Heart left ventricle (tissue), 16 donors: ENCODE results near the gene ARID3A. TPM values are rescaled to one million over a fixed set of nuclear protein-coding genes. Genes with fewer than 3 reads are reported as not detected.

Experiments used
- ATAC-seq, 4 donors: fragments of 200-7000 bp; cut with Tn5 transposase; one replicate each; pipeline ENCODE4 v1.9.1; 2020 to 2022; ENCODE audit warnings: moderate library complexity in 4 of 4, mild to moderate bottlenecking in 3 of 4, moderate number of reproducible peaks in 1 of 4
- DNase-seq, 5 donors: peaks; one replicate each; pipeline ENCODE4 v3.0.0-alpha.2; 2020
- H3K27ac ChIP-seq, 12 donors: fragments of 200-600 bp; sonication (generic) in 4 of 12; one replicate each; pipeline versions ENCODE4 v1.5.0 to v1.8.0; 2016 to 2022; ENCODE audit warnings: mild to moderate bottlenecking in 2 of 12
- H3K27me3 ChIP-seq, 9 donors: fragments of 200-600 bp; sonication (generic) in 2 of 9; one replicate each; pipeline versions ENCODE4 v1.5.1 to v1.8.0; 2016 to 2022; ENCODE audit warnings: mild to moderate bottlenecking in 3 of 9
- H3K36me3 ChIP-seq, 9 donors: fragments of 200-600 bp; sonication (generic) in 2 of 9; one replicate each; pipeline versions ENCODE4 v1.5.0 to v1.8.0; 2018 to 2022; ENCODE audit warnings: mild to moderate bottlenecking in 2 of 9
- H3K4me1 ChIP-seq, 12 donors: fragments of 200-600 bp; sonication (generic) in 4 of 12; one replicate each; pipeline versions ENCODE4 v1.5.0 to v1.8.0; 2016 to 2022; ENCODE audit warnings: mild to moderate bottlenecking in 3 of 12
- H3K4me3 ChIP-seq, 12 donors: fragments of 200-600 bp; sonication (generic) in 4 of 12; one replicate each; pipeline versions ENCODE4 v1.5.0 to v1.8.0; 2017 to 2022; ENCODE audit warnings: mild to moderate bottlenecking in 9 of 12, moderate library complexity in 4 of 12
- H3K9me3 ChIP-seq, 12 donors: fragments of 200-600 bp; sonication (generic) in 4 of 12; one replicate each; pipeline versions ENCODE4 v1.5.0 to v1.8.0; 2016 to 2022; ENCODE audit warnings: mild to moderate bottlenecking in 1 of 12
- POLR2A ChIP-seq, 2 donors: fragments of 450-650 bp; IDR thresholded peaks; one replicate each; pipeline ENCODE4 v1.6.1; 2017; ENCODE audit warnings: antibody characterized with exemption in 2 of 2, mild to moderate bottlenecking in 2 of 2, moderate library complexity in 2 of 2
- WGBS, 4 donors: extraction: QIAGEN DNeasy Blood & Tissue Kit in 2 of 4; methylation state at CpG; one replicate each; pipeline versions ENCODE4 v1.1.5 to v1.1.7; 2013 to 2018; 5-methylcytosine and 5-hydroxymethylcytosine counted together
- intact Hi-C, 10 donors: fragments of 100-400 bp; cut with DNase I; formaldehyde crosslinking; loops; one replicate each; pipeline versions ENCODE4 v1.11.1 to v1.14.2; 2022
- polyA plus RNA-seq, 2 donors: library from polyadenylated mRNA; stranded (reverse); fragments of 200-250 nt; gene quantifications; one replicate each; pipeline ENCODE4 v1.2.3, GENCODE V29; 2013
- total RNA-seq, 9 donors: library from RNA; depleted of rRNA in 2 of 9; stranded (reverse); fragments of >200 nt in 2 of 9; fragmentation: NEBNext Ultra II Directional in 3 of 9; extraction: Animal tissue kit (Norgen Biotek cat#: 25700) in 3 of 9; gene quantifications; one replicate each; pipeline versions ENCODE4 v1.1.0 to v1.2.4, GENCODE V29; 2016 to 2023
- TF ChIP-seq, protein P1 (sequence below), 12 donors: fragments of 200-600 bp; sonication (generic) in 4 of 12; IDR thresholded peaks; one replicate each; pipeline versions ENCODE4 v1.5.0 to v1.8.0; 2018 to 2022; ENCODE audit warnings: antibody characterized with exemption in 12 of 12, mild to moderate bottlenecking in 5 of 12
- donor health status: ischemic (EF 13 %, LVEDD 7.1; RV severe dilation, severe dysfunction).
- donor health status: healthy with polysubstance abuse.
- donor health status: DM: no; HTN: yes; CAD: no.
- donor health status: DM: no; HTN: no; CAD: no.
- donor health status: ischemic (EF 25% LVEDD 6.9; RV normal size, moderate dysfunction).
- donor health status: ischemic (EF 25% LVEDD 5.7; RV mildly dilated, moderate dysfunction).
- donor health status: healthy.
- donor health status: DM: yes; HTN: yes; CAD: no.
- donor health status: ischemic (EF 35%, LVEDD 5.7; RV mildly dilated, moderate dysfunction).
- donor health status: nonischemic (EF 11% LVEDD 7.7; RV severe dilation, severe dysfunction).
- donor health status: DM: yes; HTN: yes; CAD: no.
- donor health status: PGD.
- donor health status: ischemic (EF 29% LVEDD 5.4; RV normal size, mild dysfunction).
- donor health status: nonischemic (EF 23%, LVEDD 6.1; RV moderate dilation, normal function).

The ARID3A gene
- total and polyA plus RNA-seq, 11 donors: 1.9 to 15.7 (median 5.8) TPM

DNA sequence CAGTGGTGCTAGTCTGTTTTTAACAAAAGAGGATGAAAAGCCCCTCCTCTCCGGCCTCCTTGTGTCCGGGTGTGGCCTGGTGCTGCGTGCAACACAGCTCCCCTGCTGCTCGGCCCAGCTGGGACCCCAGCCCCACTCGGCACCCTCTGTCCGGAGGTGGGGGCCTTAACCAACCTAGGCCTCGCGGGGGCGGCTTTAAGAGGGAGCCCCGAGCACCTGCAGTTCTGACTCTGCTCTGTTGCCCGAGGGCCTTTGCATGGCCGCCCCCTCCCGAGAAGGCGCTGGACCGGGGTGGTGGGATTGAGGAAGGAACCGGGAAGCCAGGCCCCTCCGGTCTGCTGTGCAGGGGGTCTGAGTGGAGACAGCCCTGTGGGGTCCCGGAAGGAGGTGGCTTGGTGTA is 68.7 kb downstream of the ARID3A start:
- DNase-seq (no peak), ATAC-seq (no peak)
- H3K27me3 ChIP-seq: peaks cover 15 to 48% (median 37%) of the 10 kb centered on the region in 9 donors
- H3K4me3 ChIP-seq: no peak overlapping the region
- H3K27ac ChIP-seq: no peak overlapping the region
- TF ChIP-seq, protein P1, sequence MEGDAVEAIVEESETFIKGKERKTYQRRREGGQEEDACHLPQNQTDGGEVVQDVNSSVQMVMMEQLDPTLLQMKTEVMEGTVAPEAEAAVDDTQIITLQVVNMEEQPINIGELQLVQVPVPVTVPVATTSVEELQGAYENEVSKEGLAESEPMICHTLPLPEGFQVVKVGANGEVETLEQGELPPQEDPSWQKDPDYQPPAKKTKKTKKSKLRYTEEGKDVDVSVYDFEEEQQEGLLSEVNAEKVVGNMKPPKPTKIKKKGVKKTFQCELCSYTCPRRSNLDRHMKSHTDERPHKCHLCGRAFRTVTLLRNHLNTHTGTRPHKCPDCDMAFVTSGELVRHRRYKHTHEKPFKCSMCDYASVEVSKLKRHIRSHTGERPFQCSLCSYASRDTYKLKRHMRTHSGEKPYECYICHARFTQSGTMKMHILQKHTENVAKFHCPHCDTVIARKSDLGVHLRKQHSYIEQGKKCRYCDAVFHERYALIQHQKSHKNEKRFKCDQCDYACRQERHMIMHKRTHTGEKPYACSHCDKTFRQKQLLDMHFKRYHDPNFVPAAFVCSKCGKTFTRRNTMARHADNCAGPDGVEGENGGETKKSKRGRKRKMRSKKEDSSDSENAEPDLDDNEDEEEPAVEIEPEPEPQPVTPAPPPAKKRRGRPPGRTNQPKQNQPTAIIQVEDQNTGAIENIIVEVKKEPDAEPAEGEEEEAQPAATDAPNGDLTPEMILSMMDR (IDR thresholded peaks at IDR 0.05): no peak
- peaks cover 0 to 43% (median 14%) of the 10 kb centered on the region in 9 donors for H3K36me3 ChIP-seq
- H3K9me3 ChIP-seq: no peaks in the 10 kb centered on the region
- intact Hi-C loops: no loop called here
- peaks cover 0 to 14% (median 6%) of the 10 kb centered on the region in 12 donors for H3K4me1 ChIP-seq
- WGBS, 4 donors: 93 to 96% (median 95%) methylated on average over 16 to 18 of the region's 18 CpGs

DNA sequence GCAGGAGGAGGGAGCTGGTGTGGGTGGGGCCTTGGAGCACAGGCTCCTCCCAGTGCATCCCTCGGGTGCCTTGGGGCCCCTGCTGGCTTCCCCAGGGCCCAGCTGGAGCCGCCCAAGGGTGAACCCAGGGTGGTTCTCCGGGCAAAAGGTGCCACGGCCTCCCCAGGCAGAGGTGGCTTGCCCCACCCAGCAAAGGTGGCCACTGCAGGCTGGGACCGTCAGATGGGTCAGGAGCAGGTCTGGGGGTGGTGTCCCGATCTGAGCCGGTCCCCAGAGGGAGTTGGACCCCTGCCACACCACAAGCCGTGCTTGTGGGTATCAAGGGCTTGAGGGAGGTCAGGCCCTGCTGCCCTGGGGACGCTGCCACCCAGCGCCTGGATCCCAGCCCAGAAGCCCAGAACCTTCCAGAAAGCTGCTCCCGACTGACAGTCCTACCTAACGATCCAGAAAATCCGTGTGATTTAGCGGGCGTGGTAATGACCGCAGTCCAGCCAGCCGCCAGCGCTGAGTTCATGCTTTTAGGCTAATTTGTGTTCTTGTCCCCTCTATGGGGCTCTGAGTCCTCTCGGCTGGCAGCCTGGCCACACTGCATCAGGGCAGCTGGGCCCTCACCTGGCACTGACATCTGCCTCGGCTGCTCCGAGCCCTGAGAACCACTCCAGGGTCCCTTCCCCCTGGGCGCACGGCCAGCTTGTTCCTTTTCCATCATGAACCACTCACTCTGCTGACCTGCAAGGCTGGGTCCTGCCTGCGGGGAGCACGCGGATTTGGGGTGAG is 69.4 kb downstream of the ARID3A start:
- no peaks in the 10 kb centered on the region for H3K9me3 ChIP-seq
- no peak for ATAC-seq
- peaks cover 20 to 55% (median 44%) of the 10 kb centered on the region in 9 donors for H3K27me3 ChIP-seq
- 69 to 84% (median 79%) methylated on average over 18 to 26 of the region's 26 CpGs for WGBS, 4 donors
- no peak for DNase-seq
- TF ChIP-seq, protein P1 (IDR thresholded peaks at IDR 0.05): no peak
- TF ChIP-seq POLR2A (IDR thresholded peaks at IDR 0.05): no peak
- peaks cover 0 to 35% (median 9%) of the 10 kb centered on the region in 9 donors for H3K36me3 ChIP-seq
- H3K4me3 ChIP-seq: no peak overlapping the region
- H3K4me1 ChIP-seq: peaks cover 0 to 17% (median 6%) of the 10 kb centered on the region in 12 donors
- intact Hi-C loops: no loop called here
- no peak overlapping the region for H3K27ac ChIP-seq

DNA sequence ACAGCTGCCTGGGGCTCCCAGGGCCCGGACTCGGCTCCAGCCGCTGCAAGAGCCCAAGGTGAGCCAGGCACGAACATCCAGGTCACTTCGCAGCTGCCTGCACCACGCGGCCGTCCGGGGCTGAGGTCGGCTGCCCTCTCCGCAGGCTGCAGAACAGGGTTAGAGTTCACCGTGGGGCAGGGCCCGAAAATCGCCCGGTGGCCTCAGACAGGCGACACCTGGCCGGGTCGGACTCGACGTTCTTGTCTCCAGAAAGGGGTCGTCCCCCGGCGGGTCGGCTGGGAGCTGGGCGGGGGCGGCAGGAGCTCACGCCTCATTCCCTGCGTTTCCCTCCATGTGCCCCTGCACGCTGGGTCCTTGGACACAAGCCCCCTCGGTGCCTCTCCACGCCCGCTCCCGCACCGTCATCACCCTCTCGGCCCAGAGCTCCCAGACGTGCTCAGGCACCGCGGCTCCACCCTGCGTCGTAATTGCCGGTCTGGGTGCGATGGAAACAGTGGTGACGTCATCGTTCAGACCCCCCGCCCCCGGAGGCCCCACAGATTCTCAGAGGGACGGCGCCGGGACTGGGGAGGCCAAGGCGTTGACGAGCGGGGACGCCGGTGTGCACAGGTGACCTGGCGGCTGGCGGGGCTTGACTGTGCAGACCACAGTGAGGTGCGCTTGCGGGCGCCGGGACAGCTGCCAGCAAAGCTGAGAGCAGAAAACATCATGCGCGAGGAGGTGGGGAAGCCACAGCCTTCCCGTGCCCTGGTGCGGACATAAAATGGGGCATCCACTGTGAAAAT is 70.4 kb downstream of the ARID3A start:
- no peak for TF ChIP-seq POLR2A (IDR thresholded peaks at IDR 0.05)
- TF ChIP-seq, protein P1 (IDR thresholded peaks at IDR 0.05): no peak
- peaks cover 0 to 28% (median 4%) of the 10 kb centered on the region in 9 donors for H3K36me3 ChIP-seq
- no peaks in the 10 kb centered on the region for H3K9me3 ChIP-seq
- no peak overlapping the region for H3K27ac ChIP-seq
- H3K4me1 ChIP-seq: peaks cover 0 to 27% (median 9%) of the 10 kb centered on the region in 12 donors
- intact Hi-C loops: no loop called here
- no peak overlapping the region for H3K4me3 ChIP-seq
- DNase-seq: no peak
- peak in 1 of 4 donors; percentile 17 for ATAC-seq
- 6 to 15% (median 12%) methylated on average over 36 to 64 of the region's 64 CpGs for WGBS, 4 donors
- H3K27me3 ChIP-seq: peaks cover 27 to 64% (median 50%) of the 10 kb centered on the region in 9 donors

DNA sequence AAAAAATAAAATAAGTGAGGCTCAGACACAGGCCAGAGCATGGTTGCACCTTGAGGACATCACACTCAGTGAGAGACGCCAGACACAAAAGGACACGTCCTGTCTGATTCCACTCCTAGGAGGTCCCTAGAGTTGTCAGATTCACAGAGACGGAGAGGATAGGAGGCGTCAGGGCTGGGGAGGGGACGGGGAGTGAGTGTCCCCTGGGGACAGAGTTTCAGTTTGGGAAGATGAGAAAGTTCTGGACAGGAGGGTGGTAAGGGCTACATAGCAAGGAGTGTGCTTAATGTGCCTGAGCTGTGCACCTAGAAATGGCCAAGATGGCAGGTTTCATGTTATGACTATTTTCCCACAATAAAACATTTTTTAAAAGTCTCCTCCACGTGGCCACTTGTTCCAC is 72.2 kb downstream of the ARID3A start:
- no peak overlapping the region for H3K27ac ChIP-seq
- intact Hi-C loops: no loop called here
- no peaks in the 10 kb centered on the region for H3K9me3 ChIP-seq
- ATAC-seq (no peak), DNase-seq (no peak)
- H3K4me3 ChIP-seq: no peak overlapping the region
- H3K36me3 ChIP-seq: peaks cover 0 to 17% (median under 1%) of the 10 kb centered on the region in 9 donors
- H3K27me3 ChIP-seq: peaks cover 37 to 82% (median 60%) of the 10 kb centered on the region in 9 donors
- no peak for TF ChIP-seq POLR2A (IDR thresholded peaks at IDR 0.05)
- H3K4me1 ChIP-seq: peaks cover 0 to 34% (median 12%) of the 10 kb centered on the region in 12 donors
- WGBS, 4 donors: 4 to 29% (median 18%) methylated on average over 6 of the region's 6 CpGs
